ENCODE data around the gene GPR68. TPM values are rescaled to one million over a fixed set of nuclear protein-coding genes. Genes with fewer than 3 reads are reported as not detected.
"Not testable (repeated sequence)": the region's sequence is repeated elsewhere in the genome, so short reads cannot be mapped to it uniquely, and the experiment has no call there.

Gene GPR68
- total and polyA plus RNA-seq, 8 donors, result 0.09 to 0.90 (median 0.23) TPM; not detected in 1

DNA sequence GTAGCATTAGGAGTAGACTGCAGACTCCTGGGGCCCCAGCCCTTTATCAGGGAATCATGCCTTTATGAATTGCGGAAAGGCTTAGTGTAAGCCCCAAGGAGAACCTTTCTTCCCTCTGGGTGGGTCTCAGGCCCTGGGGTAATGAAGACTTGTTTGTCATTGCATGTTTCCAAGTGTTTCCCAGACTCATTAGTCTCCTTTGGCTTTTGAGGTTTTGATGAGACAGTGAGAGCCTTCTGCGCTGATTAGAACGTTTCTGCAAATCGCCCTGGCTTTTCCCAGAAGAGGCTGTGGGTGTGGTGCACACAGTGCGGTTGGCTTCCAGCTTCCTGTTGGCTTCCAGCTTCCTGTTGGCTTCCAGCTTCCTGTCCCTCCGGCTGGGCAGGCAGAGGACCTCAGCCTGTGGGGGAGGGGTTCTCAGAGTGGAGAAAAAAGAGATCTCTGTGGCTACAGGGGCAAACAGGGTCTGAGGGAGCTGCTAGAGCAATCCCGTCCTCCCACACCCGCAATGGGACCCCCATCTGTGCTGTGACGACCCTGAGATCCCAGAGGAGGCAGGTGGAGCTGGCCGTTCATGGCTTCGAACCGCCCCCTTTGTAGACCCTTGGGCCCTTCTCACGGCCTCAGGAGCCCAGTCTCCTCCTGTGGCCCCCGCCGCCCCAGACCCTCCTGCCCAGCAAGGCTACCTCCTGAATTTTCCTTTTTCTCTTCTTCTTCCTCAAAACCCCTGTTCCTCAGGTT lies 42.1 kb downstream of the GPR68 start:
- Histone ChIP-seq H3K27me3 (no peaks in the 10 kb centered on the region), H3K9me3 (no peaks in the 10 kb centered on the region), H3K27ac (no peak overlapping the region), H3K4me1 (no peaks in the 10 kb centered on the region), H3K36me3 (peaks cover 0 to 47% (median 5%) of the 10 kb centered on the region in 3 donors), H3K4me3 (no peak overlapping the region)
- no peak for FAIRE-seq
- TF ChIP-seq, protein P1, sequence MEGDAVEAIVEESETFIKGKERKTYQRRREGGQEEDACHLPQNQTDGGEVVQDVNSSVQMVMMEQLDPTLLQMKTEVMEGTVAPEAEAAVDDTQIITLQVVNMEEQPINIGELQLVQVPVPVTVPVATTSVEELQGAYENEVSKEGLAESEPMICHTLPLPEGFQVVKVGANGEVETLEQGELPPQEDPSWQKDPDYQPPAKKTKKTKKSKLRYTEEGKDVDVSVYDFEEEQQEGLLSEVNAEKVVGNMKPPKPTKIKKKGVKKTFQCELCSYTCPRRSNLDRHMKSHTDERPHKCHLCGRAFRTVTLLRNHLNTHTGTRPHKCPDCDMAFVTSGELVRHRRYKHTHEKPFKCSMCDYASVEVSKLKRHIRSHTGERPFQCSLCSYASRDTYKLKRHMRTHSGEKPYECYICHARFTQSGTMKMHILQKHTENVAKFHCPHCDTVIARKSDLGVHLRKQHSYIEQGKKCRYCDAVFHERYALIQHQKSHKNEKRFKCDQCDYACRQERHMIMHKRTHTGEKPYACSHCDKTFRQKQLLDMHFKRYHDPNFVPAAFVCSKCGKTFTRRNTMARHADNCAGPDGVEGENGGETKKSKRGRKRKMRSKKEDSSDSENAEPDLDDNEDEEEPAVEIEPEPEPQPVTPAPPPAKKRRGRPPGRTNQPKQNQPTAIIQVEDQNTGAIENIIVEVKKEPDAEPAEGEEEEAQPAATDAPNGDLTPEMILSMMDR (IDR thresholded peaks at IDR 0.05), result no peak
- intact Hi-C loops (cut with DNase I), result no loop called here
- ATAC-seq, result peak in 2 of 4 donors; percentile 16 to 35
- DNase-seq, result no peak
- 86 to 92% methylated on average over 15 of the region's 15 CpGs for WGBS, 2 donors

DNA sequence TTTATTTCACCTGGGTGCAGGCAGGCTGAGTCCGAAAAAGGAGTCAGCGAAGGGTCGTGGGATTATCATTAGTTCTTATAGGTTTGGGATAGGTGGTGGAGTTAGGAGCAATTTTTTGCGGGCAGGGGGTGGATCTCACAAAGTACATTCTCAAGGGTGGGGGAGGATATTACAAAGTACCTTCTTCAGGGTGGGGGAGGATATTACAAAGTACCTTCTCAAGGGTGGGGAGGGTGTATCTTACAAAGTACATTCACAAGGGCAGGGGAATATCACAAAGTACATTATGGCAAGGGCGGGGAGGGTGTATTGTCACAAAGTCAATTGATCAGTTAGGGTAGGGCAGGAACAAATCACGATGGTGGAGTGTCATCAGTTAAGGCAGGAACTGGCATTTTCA lies 43.7 kb downstream of the GPR68 start:
- WGBS, 2 donors, result 97 to 99% methylated on average over 6 of the region's 6 CpGs
- H3K4me1 ChIP-seq; H3K27me3 ChIP-seq; H3K27ac ChIP-seq; ATAC-seq; intact Hi-C loops (cut with DNase I); H3K4me3 ChIP-seq; DNase-seq; H3K9me3 ChIP-seq; FAIRE-seq: not testable (repeated sequence)
- peaks cover 0 to 56% (median 5%) of the 10 kb centered on the region in 3 donors for H3K36me3 ChIP-seq

DNA sequence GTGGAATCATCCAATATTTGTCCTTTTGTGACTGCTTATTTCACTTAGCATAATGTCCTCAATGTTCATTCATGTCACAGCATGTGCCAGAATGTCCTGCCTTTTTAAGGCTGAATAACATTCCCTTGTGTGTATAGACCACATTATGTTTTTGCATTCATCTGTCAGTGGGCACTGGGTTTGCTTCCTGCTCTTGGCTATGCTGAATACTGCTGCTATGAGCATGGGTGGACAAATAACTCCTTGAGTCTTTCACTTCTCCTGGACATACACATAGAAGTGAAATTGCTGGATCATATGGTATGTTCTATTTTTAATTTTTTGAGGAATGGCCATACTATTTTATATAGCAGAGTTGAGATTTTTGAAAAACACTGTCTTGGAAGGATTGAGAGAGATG lies 46.9 kb downstream of the GPR68 start:
- H3K36me3 ChIP-seq, result peaks cover 0 to 29% (median 5%) of the 10 kb centered on the region in 3 donors
- intact Hi-C loops (cut with DNase I), result no loop called here
- FAIRE-seq (no peak), DNase-seq (no peak), ATAC-seq (no peak)
- TF ChIP-seq, protein P1 (IDR thresholded peaks at IDR 0.05), result no peak
- no peak overlapping the region for H3K27ac ChIP-seq
- no peak overlapping the region for H3K4me3 ChIP-seq
- H3K4me1 ChIP-seq, result no peaks in the 10 kb centered on the region
- H3K27me3 ChIP-seq, result no peaks in the 10 kb centered on the region
- H3K9me3 ChIP-seq, result no peaks in the 10 kb centered on the region

DNA sequence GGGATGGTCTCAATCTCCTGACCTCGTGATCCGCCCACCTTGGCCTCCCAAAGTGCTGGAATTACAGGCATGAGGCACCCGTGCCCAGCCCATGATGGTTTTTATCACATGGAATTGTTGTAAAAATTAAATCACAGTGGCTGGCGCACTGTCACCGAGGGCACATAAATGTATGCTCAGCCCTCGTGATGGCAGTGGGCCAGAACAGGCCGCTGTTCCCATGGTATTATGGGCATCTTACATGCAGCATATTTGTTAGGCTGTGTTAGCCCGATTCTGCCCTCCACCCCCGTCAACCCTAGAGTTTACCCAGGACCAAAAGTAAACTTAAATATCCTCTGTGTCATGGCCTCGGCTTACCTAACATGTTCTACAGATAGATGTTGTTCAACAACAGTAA lies 48.6 kb downstream of the GPR68 start:
- Histone ChIP-seq H3K27ac (no peak overlapping the region), H3K4me3 (no peak overlapping the region), H3K27me3 (no peaks in the 10 kb centered on the region), H3K36me3 (peaks cover 0 to 30% (median 5%) of the 10 kb centered on the region in 3 donors), H3K9me3 (no peaks in the 10 kb centered on the region), H3K4me1 (no peaks in the 10 kb centered on the region)
- intact Hi-C loops (cut with DNase I), result no loop called here
- TF ChIP-seq, protein P1 (IDR thresholded peaks at IDR 0.05), result no peak
- DNase-seq, result no peak
- FAIRE-seq, result no peak
- WGBS, 2 donors, result 86 to 88% methylated on average over 10 of the region's 10 CpGs
- no peak for ATAC-seq

DNA sequence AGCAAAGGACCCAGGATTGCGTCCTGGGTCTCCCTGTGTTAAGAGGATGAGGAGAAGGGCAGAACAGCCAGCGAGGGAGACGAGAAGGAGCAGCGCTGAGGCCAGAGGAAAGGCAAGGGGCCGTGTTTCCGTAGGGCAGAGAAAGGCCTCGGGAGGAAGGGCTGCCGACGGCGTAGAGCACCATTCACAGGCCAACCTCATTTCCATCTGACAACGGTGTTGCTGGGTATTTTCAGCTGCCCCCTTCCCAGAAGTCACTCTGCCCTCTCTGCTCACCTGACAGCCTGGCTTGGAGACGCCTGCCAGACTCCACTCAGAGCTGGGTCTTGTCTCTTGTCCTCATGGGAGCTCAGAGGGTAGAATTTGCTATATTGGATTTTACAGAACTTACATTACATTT lies 51.4 kb downstream of the GPR68 start:
- intact Hi-C loops (cut with DNase I), result no loop called here
- no peak overlapping the region for H3K27ac ChIP-seq
- FAIRE-seq, result no peak
- H3K4me3 ChIP-seq, result no peak overlapping the region
- no peaks in the 10 kb centered on the region for H3K9me3 ChIP-seq
- WGBS, 2 donors, result 84% methylated on average over 12 of the region's 12 CpGs
- H3K4me1 ChIP-seq, result no peaks in the 10 kb centered on the region
- no peak for ATAC-seq
- no peak for DNase-seq
- H3K27me3 ChIP-seq, result no peaks in the 10 kb centered on the region
- TF ChIP-seq, protein P1 (IDR thresholded peaks at IDR 0.05), result no peak
- H3K36me3 ChIP-seq, result peaks cover 0 to 45% (median 5%) of the 10 kb centered on the region in 3 donors
